ENCODE measurements around the gene POU2F2. TPM values are rescaled to one million over a fixed set of nuclear protein-coding genes. Genes with fewer than 3 reads are reported as not detected.
A peak's percentile ranks its signal among the peaks of the same experiment; 100 is the strongest.

Gene POU2F2
- total RNA-seq, 1 experiment from 2014 or later, result 2.4 TPM

DNA sequence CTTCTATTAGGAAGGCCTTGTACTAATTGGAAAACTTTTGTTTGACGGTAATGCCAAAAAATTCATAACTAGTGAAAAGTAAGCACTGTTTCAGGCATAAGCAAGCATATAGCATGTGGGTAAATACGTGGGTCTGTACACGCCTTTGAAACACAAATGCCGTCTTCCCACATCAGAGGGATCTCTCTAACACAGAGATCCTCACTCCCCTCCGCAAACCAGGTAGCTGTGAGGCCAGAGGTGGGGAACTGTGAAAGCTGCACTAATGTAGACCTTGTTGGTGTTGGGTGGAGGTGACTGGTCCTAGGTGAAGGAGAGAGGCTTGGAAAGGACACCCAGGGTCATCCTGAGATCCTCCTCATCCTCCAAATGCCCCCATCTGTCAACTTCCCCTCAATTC is 16.0 kb upstream of the POU2F2 start:
- Histone ChIP-seq H3K9me2 (replicated peaks; ENCODE audit: low read length) (no peaks in the 10 kb centered on the region), H3K27me3 (ENCODE audit: low read length) (no peaks in the 10 kb centered on the region), H3K9me3 (ENCODE audit: low read length) (no peaks in the 10 kb centered on the region), H4K20me1 (ENCODE audit: low read length) (no peaks in the 10 kb centered on the region), H3K4me1 (ENCODE audit: insufficient read depth, low read length) (no peaks in the 10 kb centered on the region), H3K27ac (ENCODE audit: low read length) (no peak overlapping the region), H3K4me3 (ENCODE audit: low read length) (no peak overlapping the region), H2AFZ (ENCODE audit: low read length) (no peak overlapping the region), H3K4me2 (ENCODE audit: low read length) (no peak overlapping the region), H3F3A (ENCODE audit: low read length, unreplicated experiment) (no peaks in the 10 kb centered on the region), H3K36me3 (ENCODE audit: low read depth, low read length) (no peaks in the 10 kb centered on the region), H3K79me2 (ENCODE audit: low read length) (no peaks in the 10 kb centered on the region), H3K9ac (ENCODE audit: low read length) (no peak overlapping the region)
- POLR2A ChIA-PET (ENCODE audit: unreplicated experiment), result no interaction called here
- TF ChIP-seq EZH2phosphoT487 (IDR thresholded peaks at IDR 0.05; ENCODE audit: borderline replicate concordance, low read length) (no peak), EZH2 (IDR thresholded peaks at IDR 0.05; ENCODE audit: low read length, unreplicated experiment) (no peak)
- ATAC-seq (no peak), DNase-seq (no peak)
- no TSS peak for BruUV-seq (replicated peaks)
- intact Hi-C loops (cut with micrococcal nuclease), result no loop called here
- CTCF ChIA-PET, result no interaction called here

DNA sequence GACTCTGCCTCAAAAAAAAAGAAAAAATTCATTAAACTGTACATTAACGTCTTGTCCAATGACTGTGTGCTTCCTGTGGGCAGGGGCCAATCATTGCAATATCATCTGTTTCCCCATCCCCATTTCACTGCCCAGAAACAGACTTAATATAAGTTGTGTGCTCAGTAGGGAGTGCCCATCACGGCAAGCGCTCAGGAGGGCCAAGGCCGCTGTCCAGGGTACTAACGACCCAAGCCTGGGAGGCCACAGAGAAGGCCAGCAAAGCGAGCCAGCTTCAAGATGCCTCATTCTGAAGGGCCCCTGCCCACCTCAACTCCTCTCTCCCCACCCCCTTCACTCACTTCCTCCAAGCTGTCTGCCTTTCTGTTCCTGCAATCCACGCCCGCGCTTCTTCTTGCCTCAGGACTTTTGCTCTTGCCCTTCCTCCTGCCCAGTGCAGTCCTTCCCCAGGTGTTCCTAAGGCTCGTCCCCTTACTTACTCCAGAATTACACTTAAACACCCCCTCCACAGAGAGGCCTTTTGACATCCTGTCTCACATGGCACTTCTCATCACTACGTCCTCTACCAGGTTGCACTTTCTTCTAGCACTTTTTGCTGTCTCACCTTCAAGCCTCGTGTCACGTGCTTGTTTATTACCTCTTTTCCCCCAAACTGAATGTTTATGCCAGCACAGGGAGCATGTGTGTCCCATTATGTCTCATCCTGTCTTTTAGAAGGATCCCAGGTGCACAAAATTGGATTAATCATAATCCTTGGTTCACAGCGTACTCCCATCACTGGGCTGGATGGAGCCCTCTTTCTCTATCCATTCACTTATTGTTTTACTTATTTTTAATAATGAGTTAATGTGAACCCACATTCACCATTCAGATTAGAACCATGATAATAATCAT is 11.3 kb upstream of the POU2F2 start:
- intact Hi-C loops (cut with micrococcal nuclease), result no loop called here
- H3K36me3 ChIP-seq (ENCODE audit: low read depth, low read length), result no peaks in the 10 kb centered on the region
- ATAC-seq, result no peak
- no TSS peak for BruUV-seq (replicated peaks)
- no peak overlapping the region for H2AFZ ChIP-seq (ENCODE audit: low read length)
- H3K27ac ChIP-seq (ENCODE audit: low read length), result no peak overlapping the region
- no peaks in the 10 kb centered on the region for H4K20me1 ChIP-seq (ENCODE audit: low read length)
- no peaks in the 10 kb centered on the region for H3K9me2 ChIP-seq (replicated peaks; ENCODE audit: low read length)
- H3K27me3 ChIP-seq (ENCODE audit: low read length), result no peaks in the 10 kb centered on the region
- no peak overlapping the region for H3K9ac ChIP-seq (ENCODE audit: low read length)
- no peak overlapping the region for H3K4me2 ChIP-seq (ENCODE audit: low read length)
- ChIA-PET CTCF (interaction anchor here (0.5 kb wide), 1 partner anchor 33 kb away, joined by 3 read pairs; no protein-coding TSS in a partner anchor), POLR2A (ENCODE audit: unreplicated experiment) (no interaction called here)
- TF ChIP-seq CTCF (conservative IDR thresholded peaks at IDR 0.05; ENCODE audit: low read depth, low read length), result no peak
- no peak for TF ChIP-seq EZH2phosphoT487 (IDR thresholded peaks at IDR 0.05; ENCODE audit: borderline replicate concordance, low read length)
- no peak for TF ChIP-seq EZH2 (IDR thresholded peaks at IDR 0.05; ENCODE audit: low read length, unreplicated experiment)
- no peaks in the 10 kb centered on the region for H3F3A ChIP-seq (ENCODE audit: low read length, unreplicated experiment)
- H3K79me2 ChIP-seq (ENCODE audit: low read length), result no peaks in the 10 kb centered on the region
- peak; percentile 28 for DNase-seq
- H3K4me3 ChIP-seq (ENCODE audit: low read length), result no peak overlapping the region
- H3K9me3 ChIP-seq (ENCODE audit: low read length), result no peaks in the 10 kb centered on the region
- no peaks in the 10 kb centered on the region for H3K4me1 ChIP-seq (ENCODE audit: insufficient read depth, low read length)

- H2AFZ ChIP-seq (ENCODE audit: low read length), result no peak overlapping the region
- POLR2A ChIA-PET (ENCODE audit: unreplicated experiment), result no interaction called here
- no peaks in the 10 kb centered on the region for H3K79me2 ChIP-seq (ENCODE audit: low read length)
Observed at GRCh38 chr19:42140125-42140754, 8.0 kb upstream of the POU2F2 start.

More at GRCh38 chr19:42140125-42140754, 8.0 kb upstream of the POU2F2 start:
- Histone ChIP-seq H3K36me3 (ENCODE audit: low read depth, low read length) (no peaks in the 10 kb centered on the region), H3K4me3 (ENCODE audit: low read length) (no peak overlapping the region), H3K9ac (ENCODE audit: low read length) (no peak overlapping the region), H4K20me1 (ENCODE audit: low read length) (no peaks in the 10 kb centered on the region), H3K9me3 (ENCODE audit: low read length) (no peaks in the 10 kb centered on the region), H3K9me2 (replicated peaks; ENCODE audit: low read length) (no peaks in the 10 kb centered on the region), H3K4me2 (ENCODE audit: low read length) (no peak overlapping the region), H3F3A (ENCODE audit: low read length, unreplicated experiment) (no peaks in the 10 kb centered on the region), H3K4me1 (ENCODE audit: insufficient read depth, low read length) (no peaks in the 10 kb centered on the region), H3K27ac (ENCODE audit: low read length) (no peak overlapping the region), H3K27me3 (ENCODE audit: low read length) (no peaks in the 10 kb centered on the region)
- no peak for TF ChIP-seq CTCF (conservative IDR thresholded peaks at IDR 0.05; ENCODE audit: low read depth, low read length)
- no peak for TF ChIP-seq EZH2phosphoT487 (IDR thresholded peaks at IDR 0.05; ENCODE audit: borderline replicate concordance, low read length)
- TF ChIP-seq EZH2 (IDR thresholded peaks at IDR 0.05; ENCODE audit: low read length, unreplicated experiment), result no peak
- BruUV-seq (replicated peaks), result no TSS peak
- intact Hi-C loops (cut with micrococcal nuclease), result no loop called here
- DNase-seq (peak; percentile 8), ATAC-seq (no peak)
- CTCF ChIA-PET, result no interaction called here
